ENCODE results near the gene SIAE. TPM values are rescaled to one million over a fixed set of nuclear protein-coding genes. Genes with fewer than 3 reads are reported as not detected.

The SIAE gene
- total RNA-seq, 3 donors from 2014 or later = 12.5 to 17.0 (median 14.9) TPM

- intact Hi-C loops (cut with DNase I; ENCODE audit: low total_unique reads) = loop anchor here (10.0 kb wide), 2 partner anchors 94 to 164 kb away; partner anchors contain the start of gene ESAM
Measured at GRCh38 chr11:124670732-124671131, 2.8 kb downstream of the SIAE start.

GRCh38 chr11:124669193-124669592, 4.3 kb downstream of the SIAE start:
- H3K4me1 ChIP-seq = no peaks in the 10 kb centered on the region
- H3K36me3 ChIP-seq = no peaks in the 10 kb centered on the region
- H3K27me3 ChIP-seq = no peaks in the 10 kb centered on the region
- no peak overlapping the region for H3K27ac ChIP-seq
- no peaks in the 10 kb centered on the region for H3K9me3 ChIP-seq
- DNase-seq (ENCODE audit: low spot score in 2 of 2) = no peak
- H3K4me3 ChIP-seq = no peak overlapping the region
- TF ChIP-seq POLR2A (IDR thresholded peaks at IDR 0.05) (no peak), CTCF (IDR thresholded peaks at IDR 0.05) (peak; percentile 66 to 80 (median 72))
- intact Hi-C loops (cut with DNase I; ENCODE audit: low total_unique reads) = no loop called here

More at GRCh38 chr11:124670732-124671131, 2.8 kb downstream of the SIAE start:
- no peak for DNase-seq (ENCODE audit: low spot score in 2 of 2)
- Histone ChIP-seq H3K27me3 (no peaks in the 10 kb centered on the region), H3K36me3 (no peaks in the 10 kb centered on the region), H3K4me3 (no peak overlapping the region), H3K9me3 (no peaks in the 10 kb centered on the region), H3K27ac (no peak overlapping the region), H3K4me1 (no peaks in the 10 kb centered on the region)
- TF ChIP-seq POLR2A (IDR thresholded peaks at IDR 0.05) = no peak
- no peak for TF ChIP-seq POLR2AphosphoS5 (IDR thresholded peaks at IDR 0.05)
- TF ChIP-seq CTCF (IDR thresholded peaks at IDR 0.05) = no peak

- H3K27me3 ChIP-seq = no peaks in the 10 kb centered on the region
- H3K27ac ChIP-seq = no peak overlapping the region
- H3K9me3 ChIP-seq = no peaks in the 10 kb centered on the region
- intact Hi-C loops (cut with DNase I; ENCODE audit: low total_unique reads) = no loop called here
- no peaks in the 10 kb centered on the region for H3K4me1 ChIP-seq
- no peaks in the 10 kb centered on the region for H3K36me3 ChIP-seq
- DNase-seq (ENCODE audit: low spot score in 2 of 2) = no peak
- no peak for TF ChIP-seq CTCF (IDR thresholded peaks at IDR 0.05)
- no peak for TF ChIP-seq POLR2AphosphoS5 (IDR thresholded peaks at IDR 0.05)
- TF ChIP-seq POLR2A (IDR thresholded peaks at IDR 0.05) = no peak
- no peak overlapping the region for H3K4me3 ChIP-seq
Measured at GRCh38 chr11:124667601-124668000, 5.9 kb downstream of the SIAE start.

- intact Hi-C loops (cut with DNase I; ENCODE audit: low total_unique reads) = no loop called here
- Histone ChIP-seq H3K27me3 (no peaks in the 10 kb centered on the region), H3K36me3 (no peaks in the 10 kb centered on the region), H3K9me3 (no peaks in the 10 kb centered on the region), H3K4me3 (no peak overlapping the region), H3K27ac (no peak overlapping the region), H3K4me1 (no peaks in the 10 kb centered on the region)
- no peak for TF ChIP-seq CTCF (IDR thresholded peaks at IDR 0.05)
- TF ChIP-seq POLR2AphosphoS5 (IDR thresholded peaks at IDR 0.05) = no peak
- no peak for TF ChIP-seq POLR2A (IDR thresholded peaks at IDR 0.05)
- DNase-seq (ENCODE audit: low spot score in 2 of 2) = no peak
Measured at GRCh38 chr11:124663861-124664260, 9.7 kb downstream of the SIAE start.

- H3K36me3 ChIP-seq = no peaks in the 10 kb centered on the region
- no peak for TF ChIP-seq POLR2A (IDR thresholded peaks at IDR 0.05)
- TF ChIP-seq POLR2AphosphoS5 (IDR thresholded peaks at IDR 0.05) = no peak
- TF ChIP-seq CTCF (IDR thresholded peaks at IDR 0.05) = no peak
Measured at GRCh38 chr11:124662106-124662505, 11.4 kb downstream of the SIAE start.

More at GRCh38 chr11:124662106-124662505, 11.4 kb downstream of the SIAE start:
- Histone ChIP-seq H3K4me3 (no peak overlapping the region), H3K27ac (no peak overlapping the region), H3K4me1 (no peaks in the 10 kb centered on the region), H3K9me3 (no peaks in the 10 kb centered on the region), H3K27me3 (no peaks in the 10 kb centered on the region)
- intact Hi-C loops (cut with DNase I; ENCODE audit: low total_unique reads) = no loop called here
- DNase-seq (ENCODE audit: low spot score in 2 of 2) = no peak
